ENCODE data around the gene B9D2.
"Not testable (repeated sequence)": the region's sequence is repeated elsewhere in the genome, so short reads cannot be mapped to it uniquely, and the experiment has no call there.

Gene B9D2

GRCh38 chr19:41363753-41364523, at the start of gene B9D2:
Gene B9D2 (minus strand): TSS chr19:41364149. CDS start chr19:41363519, 630 bp downstream.
- DNase-seq = peak; percentile 93 to 97

DNA sequence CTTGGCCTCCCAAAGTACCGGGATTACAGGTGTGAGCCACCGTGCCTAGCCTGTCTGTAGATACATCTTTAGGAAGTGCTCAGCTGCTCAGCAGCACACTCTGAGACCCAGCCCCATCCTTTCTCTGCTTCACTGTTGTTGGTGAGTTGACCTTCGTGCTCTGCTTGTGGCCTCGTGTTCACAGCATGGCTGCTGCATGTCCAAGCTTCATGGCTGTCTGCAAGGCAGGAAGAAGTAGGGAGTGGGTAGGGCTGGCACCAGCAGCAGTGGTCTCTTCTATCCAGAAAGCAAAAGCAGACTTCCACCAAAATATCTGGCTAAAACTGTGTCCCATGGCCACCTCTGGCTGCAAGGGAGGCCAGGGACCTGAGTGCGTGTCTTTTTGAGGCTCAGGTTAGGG, 49.0 kb upstream of the B9D2 start:
- no peak for DNase-seq

GRCh38 chr19:41411968-41412265, 48.0 kb upstream of the B9D2 start:
- DNase-seq = no peak

- DNase-seq = no peak
Measured at GRCh38 chr19:41411100-41411967, 47.4 kb upstream of the B9D2 start.

GRCh38 chr19:41410336-41411054, 46.5 kb upstream of the B9D2 start:
- no peak for DNase-seq

DNA sequence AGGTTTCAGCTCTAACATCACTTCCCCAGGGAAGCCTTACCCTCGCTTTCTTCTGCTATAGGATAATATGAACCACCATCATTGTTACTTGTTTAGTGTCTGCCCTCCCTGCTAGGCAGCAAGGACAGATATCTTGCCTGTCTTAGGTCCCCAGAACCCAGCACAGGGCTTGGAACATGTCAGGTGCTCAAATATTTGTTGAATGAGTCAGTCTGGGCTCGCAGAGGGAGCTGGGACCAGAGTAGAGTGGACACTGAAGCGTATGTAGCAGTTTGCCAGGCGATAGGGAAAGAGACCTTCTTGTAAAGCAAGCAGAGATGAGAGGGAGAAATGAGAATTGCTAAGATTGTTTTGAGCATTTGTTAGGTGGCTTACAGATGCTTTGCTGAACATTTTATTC, 45.3 kb upstream of the B9D2 start:
- DNase-seq = peak; percentile 78 to 87

DNA sequence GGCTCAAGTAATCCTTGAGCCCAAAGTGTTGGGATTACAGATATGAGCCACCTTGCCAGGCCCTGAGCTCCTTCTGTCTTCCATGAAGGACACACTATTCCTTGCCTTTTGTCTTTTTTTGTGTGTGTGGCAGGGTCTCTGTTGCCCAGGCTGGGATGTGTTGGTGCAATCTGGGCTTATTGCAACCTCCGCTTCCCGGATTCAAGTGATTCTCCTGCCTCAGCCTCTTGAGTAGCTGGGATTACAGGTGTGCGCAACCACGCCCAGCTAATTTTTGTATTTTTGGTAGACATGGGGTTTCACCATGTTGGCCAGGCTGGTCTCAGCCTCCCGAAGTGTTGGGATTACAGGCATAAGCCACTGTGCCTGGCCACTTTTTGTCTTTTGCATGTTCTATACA, 44.9 kb upstream of the B9D2 start:
- DNase-seq = not testable (repeated sequence)

DNA sequence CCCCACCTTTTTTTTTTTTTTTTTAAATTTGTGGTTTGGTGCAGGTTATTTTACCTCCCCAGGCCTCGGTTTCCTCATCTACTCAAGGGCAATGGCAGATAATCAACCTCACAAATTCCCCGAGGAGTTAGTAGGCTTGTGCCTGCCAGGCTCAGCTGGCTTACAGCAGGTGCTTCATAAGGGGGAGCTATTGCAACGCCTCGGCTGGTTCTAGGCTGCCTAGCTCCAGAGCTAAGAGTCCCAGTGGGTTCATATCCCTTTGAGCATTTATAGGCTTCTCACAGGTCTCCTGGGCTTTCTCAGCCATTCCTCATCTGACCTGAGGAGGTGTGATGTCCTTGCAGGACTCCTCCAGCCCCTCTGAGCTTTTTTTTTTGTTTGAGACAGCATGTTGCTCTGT, 44.3 kb upstream of the B9D2 start:
- peak; percentile 45 to 65 for DNase-seq

GRCh38 chr19:41407271-41407670, 43.3 kb upstream of the B9D2 start:
- DNase-seq = no peak

DNA sequence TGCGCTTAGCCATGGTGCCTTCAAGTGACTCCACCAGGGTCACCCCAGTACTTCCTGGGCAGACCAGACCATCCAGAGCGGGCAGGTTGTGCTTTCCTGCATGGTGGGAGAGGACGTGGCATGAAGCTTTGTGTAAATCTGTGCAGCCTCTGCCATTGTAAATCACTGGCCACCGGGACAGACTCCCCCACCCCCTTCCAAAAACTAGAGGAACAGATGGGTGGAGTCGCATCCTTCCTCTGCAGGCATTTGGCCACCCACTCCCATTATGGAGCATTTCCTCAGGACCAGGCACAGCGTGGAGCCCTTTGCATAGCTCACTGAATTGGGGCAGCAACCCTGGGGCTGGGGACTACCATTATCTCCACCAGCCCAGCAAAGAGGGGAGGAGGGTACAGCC, 41.8 kb upstream of the B9D2 start:
- DNase-seq = no peak

DNA sequence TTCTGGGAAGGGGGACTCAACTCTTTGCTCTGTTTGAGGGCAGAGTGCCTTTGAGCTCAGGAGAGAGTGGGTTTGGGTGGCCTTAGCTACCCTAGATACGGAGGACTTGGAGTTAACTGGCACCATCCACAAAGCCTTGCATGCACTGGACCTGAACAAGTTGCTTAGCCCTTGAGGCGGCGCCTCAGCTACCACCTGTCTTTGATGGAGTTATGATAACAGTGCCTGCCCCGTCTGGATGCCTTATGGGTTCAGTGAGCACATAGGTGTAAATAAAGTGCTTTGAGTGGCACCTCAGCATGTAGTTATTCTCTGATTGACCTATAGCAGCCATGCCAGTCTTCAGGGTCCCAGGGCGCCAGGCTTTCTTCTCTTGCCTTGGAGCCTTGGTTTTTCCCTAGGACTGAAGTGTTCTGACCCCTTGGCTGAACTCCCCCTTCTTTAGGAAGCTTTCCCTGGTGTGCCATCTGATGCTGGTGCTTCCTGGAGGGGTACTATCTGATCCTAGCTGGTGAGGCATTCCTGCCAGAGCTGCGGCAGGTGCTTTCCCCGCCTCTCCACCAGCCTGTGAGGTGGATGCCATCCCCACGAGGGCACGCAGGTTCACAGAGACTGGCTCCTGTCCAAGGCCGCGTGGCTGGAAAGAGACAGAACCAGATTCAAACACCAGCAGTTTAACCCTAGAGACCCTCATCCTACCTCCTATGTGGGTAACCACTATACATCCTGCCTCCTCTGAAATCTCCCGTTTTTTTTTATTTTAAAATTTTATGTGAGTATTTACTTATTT, 39.4 kb upstream of the B9D2 start:
- no peak for DNase-seq

DNA sequence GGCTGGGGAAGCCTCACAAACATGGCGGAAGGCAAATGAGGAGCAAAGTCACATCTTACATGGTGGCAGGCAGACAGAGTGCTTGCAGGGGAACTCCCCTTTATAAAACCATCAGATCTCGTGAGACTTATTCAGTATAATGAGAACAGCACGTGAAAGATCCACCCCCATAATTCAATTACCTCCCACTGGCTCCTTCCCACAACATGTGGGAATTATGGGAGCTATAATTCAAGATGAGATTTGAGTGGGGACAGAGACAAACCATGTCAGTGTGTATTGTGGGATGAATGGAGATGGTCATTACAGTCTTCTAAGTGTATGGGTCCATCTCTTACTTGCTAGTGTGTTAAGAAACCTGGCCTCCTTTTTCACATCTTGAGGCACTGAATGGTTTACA, 38.1 kb upstream of the B9D2 start:
- no peak for DNase-seq

GRCh38 chr19:41401483-41401882, 37.5 kb upstream of the B9D2 start:
- no peak for DNase-seq

DNA sequence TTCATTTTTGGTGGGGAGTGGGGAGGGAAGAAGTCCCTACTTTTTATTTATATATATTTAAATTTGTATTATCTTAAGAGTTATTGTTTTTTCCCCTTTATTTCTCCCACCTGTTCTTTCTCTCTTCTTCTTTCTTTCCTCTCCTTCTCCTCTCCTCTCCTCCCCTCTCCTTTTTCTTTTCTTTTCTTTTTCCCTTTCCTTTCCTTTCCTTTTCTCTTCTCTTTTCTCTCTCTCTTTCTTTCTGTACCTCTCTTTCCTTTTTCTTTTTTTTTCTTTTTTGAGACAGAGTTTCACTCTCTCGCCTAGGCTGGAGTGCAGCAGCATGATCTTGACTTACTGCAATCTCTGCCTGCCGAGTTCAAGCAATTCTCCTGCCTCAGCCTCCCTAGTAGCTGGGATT, 35.6 kb upstream of the B9D2 start:
- no peak for DNase-seq

DNA sequence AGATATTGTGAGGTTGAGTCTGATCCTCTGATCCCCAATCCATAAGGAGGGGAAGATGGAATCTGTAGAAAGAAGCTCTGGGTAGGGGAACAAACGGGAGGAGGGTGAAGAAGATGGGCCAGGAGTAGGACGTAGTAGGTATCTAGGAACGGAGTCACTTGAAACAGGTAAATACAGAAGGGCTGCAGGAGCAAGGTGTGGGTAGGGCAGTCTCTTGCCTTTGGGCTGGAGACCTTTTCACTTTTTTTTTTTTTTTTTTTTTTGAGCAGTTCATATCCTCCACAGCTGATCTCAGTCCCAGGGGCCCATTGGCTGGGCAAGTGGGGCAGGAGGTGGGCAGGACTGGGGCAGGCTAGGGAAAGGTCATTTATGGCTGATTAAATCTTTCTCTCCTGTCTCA, 35.1 kb upstream of the B9D2 start:
- no peak for DNase-seq

DNA sequence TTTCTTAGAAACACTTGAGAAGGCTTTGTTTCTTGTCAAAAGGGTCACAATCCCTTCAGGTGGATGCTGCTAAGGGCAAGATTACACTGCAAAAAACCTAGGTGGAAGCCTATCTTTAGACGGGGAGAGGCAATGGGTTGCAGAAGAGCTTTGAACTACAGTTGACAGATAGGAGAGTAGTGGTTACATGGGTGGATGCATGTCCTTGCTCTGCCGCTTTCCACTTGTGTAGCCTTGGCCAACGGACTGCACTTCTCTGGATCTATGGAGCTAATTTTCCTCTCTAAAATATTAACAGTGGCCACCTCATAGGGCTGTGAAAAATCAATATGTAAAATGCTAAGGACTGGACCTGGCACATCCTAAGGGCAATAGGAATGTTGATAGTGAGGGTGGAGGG, 34.6 kb upstream of the B9D2 start:
- no peak for DNase-seq

DNA sequence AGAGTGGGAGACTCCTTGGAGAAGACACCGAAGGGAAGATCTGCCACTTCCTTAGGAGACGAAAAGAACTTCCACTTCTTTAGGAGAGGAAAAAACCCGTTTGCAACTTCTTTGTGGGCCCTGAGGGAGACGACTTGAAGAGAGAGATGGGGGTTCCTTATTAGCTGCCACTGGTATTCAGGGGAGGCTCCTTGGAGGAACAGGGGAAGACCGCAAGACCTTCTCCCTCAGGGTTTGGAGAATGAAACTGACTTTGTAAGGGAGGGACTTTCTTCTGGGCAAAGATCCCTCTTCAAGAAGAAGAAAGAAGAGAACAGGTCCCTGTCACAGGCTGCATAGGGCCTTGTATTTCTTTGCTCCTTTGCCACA, 34.1 kb upstream of the B9D2 start:
- DNase-seq = no peak

DNA sequence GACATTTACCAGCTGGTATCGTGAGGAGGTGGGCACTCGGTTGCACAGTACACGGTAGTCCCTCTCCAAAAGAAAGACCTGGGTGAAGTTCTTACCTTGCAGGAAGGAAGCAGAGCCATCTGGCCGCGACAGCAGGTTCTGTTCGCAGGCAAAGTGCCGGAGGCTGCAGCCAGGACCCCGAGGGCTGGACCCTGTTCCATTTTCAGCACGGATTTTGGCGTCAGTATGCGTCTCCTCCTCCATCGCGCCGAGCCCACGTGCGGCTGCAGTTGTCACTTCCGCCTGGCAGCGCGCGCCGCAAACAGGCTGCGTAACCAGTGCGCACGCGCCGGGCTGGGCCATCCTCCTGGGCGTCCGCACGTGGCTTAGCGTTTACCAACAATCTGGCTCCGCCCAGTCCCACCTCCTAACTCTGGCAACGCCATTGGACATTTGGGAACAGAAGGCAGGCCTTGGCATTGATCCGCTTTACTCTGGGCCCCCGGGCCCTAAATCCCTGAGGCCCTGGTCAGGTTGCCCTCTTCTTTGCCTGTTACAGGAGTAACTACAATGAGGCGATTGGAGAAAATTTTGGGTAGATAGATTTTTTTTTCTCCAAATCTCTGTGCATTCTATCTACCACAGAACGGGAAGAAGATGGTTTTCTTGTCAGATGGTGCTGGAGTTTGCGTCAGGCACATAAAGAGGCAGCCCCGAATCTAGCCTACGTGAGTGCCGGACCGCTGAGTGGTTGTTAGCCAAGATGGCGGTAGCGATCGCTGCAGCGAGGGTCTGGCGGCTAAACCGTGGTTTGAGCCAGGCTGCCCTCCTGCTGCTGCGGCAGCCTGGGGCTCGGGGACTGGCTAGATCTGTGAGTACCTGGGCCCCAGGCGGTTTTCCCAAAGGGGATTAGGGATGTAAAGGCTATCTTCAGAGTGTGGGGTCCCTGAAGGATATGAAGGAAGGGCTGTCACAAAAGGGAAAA, 33.4 kb upstream of the B9D2 start, which contains the start of the genes BCKDHA and EXOSC5:
Gene BCKDHA, plus strand, starts transcription at position 733 of the 964 bp plus-strand sequence. Its CDS starts 10 bp downstream, at position 743.
Gene EXOSC5, minus strand, starts transcription at position 274 of the 964 bp plus-strand sequence. Its CDS starts 31 bp downstream, at position 243.
- DNase-seq = peak; percentile 99

GRCh38 chr19:41395355-41395754, 31.4 kb upstream of the B9D2 start:
- no peak for DNase-seq

- no peak for DNase-seq
Measured at GRCh38 chr19:41392775-41393174, 28.8 kb upstream of the B9D2 start.

- DNase-seq = no peak
Measured at GRCh38 chr19:41391618-41392017, 27.7 kb upstream of the B9D2 start.

Data from SHP77 (cell line).